Measurements from ENCODE around the gene ZMIZ1.

Gene ZMIZ1

GRCh38 chr10:79170993-79171392, 102.2 kb downstream of the ZMIZ1 start:
- no peak for DNase-seq (ENCODE audit: low spot score)

- DNase-seq (ENCODE audit: low spot score): no peak
Measured at GRCh38 chr10:79171504-79171903, 102.7 kb downstream of the ZMIZ1 start.

DNA sequence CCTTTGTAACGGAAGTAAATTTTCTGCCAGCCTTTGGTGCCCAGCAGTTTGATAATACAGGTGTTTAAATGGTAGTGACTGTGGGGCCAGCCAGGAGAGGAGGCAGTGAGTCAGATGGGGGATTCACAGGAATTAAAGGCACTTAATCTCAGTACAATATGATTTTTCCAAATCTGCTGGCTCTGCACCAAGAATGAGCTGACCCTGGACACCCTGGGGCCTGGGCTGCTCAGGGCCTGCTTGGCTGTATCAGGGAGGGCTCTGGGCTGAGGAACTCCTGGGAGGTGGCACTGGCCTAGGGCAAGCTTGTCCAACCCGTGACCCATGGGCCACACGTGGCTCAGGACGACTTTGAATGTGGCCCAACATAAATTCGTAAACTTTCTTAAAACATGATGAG, 104.1 kb downstream of the ZMIZ1 start:
- no peak for DNase-seq (ENCODE audit: low spot score)

DNA sequence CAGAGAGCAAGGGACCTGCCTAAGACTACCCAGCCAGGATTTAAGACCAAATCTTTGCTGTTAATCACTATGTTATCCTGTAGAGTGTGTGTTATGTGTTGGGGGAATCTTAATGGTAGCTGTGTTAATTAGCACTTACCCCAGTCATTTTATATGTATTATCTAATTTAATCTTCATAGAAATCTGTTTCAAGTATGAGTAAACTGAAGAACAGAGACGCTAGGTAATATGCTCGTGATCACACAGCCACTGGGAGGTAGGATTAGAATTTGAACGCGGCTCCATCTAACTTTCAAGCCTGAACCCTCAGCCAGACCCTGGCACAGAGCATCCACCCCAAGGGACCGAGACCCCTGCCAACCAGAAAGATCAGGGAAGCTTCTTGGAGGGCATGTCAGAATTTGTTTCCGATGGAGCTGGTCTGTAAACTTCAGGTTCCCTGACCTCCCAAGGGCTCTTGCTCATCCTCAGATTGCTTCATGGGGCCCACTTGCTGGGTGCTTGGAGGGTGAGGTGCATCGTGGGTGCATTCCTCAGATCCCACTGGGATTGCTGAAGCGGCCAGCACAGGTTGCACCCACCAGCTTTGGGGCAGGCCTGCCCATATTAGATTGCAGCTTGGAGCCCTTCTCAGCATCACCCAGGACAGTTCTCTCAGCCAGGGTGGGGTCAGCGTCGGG, 105.0 kb downstream of the ZMIZ1 start:
- DNase-seq (ENCODE audit: low spot score): no peak

- DNase-seq (ENCODE audit: low spot score): peak; percentile 80
Measured at GRCh38 chr10:79176052-79176501, 107.3 kb downstream of the ZMIZ1 start.

DNA sequence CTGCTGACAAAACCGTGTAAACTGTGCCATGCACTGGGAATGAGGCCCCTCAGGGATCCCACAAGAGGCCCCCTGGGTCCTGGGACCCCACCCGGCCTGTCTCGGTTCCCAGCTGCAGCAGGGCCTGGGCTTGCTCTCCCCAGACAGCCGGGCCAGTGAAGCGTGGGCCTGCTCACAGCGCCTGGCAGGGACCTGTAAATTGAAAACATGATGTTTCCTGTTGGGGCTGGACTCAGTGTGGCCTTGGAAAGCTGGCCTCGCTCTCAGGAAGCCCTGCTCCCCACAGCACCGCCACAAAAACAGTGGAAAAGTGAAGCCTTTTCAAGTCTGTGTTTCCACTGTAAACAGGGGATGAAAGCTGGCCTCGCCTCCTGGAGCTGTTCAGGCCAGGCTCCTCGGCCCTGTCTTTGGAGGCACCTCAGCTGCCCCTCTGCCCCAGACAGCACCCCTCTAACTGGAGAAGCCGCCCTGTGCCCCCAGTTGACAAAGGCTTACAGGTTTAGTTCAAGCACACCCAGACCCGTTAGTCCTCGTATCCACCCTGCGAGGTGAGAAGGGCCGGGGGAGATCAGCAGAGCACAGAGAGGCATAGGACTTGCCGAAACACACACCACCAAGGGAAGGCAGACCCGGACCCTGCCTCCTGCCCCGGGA, 108.3 kb downstream of the ZMIZ1 start:
- DNase-seq (ENCODE audit: low spot score): no peak

DNA sequence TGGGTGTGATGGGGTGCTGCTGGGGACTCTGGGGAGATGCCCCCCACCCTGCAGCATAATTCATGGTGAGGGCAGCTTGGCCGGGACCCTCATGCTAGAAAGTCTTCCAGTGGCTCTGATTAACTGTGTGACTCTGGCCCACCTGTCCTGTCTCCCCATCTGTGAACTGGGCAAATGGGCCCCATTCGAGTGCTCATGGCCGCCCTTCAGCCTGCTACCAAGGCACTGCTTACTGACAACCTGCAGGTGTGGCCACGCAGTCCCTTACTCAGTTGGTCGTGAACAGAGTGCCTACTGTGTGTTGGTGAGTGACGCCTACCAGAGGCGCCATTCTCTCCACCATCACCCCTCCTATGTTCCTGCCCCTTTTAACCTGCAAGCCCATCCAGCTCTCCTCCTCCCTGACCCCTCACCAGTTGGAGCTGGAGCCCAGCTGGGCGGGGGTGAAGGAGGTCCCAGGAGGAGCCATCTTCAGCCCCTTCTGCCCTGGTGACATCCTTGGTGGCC, 109.4 kb downstream of the ZMIZ1 start:
- DNase-seq (ENCODE audit: low spot score): no peak

DNA sequence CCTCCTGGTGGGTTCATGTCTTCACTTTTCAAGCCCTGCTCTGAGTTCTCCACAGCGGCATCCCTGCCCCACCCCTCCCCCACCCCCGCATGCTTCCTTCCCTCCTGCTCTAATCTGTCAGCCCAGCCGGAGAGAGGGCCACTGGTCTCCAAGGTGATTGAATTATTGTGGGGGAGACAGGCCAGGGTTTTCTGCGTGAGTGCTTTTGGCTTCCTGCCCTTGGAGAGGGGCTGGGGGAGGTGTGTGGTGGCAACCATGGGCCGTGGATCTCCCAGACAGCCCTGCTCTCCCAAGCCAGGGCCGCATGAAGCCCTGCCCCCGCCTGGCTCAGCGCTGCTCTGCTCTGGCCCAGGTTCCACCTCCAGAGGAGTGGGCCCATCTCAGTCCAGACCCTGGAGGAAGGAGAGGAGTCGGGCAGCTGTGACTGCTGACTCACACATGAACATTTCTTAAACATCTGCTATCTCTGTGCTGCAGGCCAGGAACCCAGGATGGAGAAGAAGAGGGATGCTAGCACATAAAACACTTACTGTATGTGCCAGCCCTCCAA, 109.9 kb downstream of the ZMIZ1 start:
- peak; percentile 62 for DNase-seq (ENCODE audit: low spot score)

GRCh38 chr10:79179164-79179956, 110.6 kb downstream of the ZMIZ1 start:
- DNase-seq (ENCODE audit: low spot score): no peak

DNA sequence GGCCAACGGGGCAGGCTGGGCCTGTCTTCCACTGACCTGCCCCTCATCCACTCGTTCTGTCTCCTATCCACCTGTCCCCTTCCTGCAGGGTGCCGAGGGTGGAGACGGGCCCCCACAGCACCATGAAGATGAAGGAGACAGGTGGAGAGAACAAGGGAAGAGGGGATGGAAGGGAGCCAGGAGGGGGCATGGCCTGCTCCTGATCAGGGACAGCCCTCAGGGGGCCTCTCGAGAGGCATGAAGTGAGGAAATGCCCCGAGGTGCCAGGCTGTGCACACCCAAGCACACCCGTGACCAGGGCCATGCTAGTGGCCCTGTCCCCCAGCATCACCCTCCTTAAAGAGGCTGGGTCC, 111.2 kb downstream of the ZMIZ1 start:
- DNase-seq (ENCODE audit: low spot score): no peak

- DNase-seq (ENCODE audit: low spot score): no peak
Measured at GRCh38 chr10:79180414-79181221, 111.9 kb downstream of the ZMIZ1 start.

GRCh38 chr10:79181227-79181626, 112.5 kb downstream of the ZMIZ1 start:
- no peak for DNase-seq (ENCODE audit: low spot score)

- DNase-seq (ENCODE audit: low spot score): no peak
Measured at GRCh38 chr10:79181698-79182521, 113.1 kb downstream of the ZMIZ1 start.

- DNase-seq (ENCODE audit: low spot score): no peak
Measured at GRCh38 chr10:79182781-79183467, 114.2 kb downstream of the ZMIZ1 start.

DNA sequence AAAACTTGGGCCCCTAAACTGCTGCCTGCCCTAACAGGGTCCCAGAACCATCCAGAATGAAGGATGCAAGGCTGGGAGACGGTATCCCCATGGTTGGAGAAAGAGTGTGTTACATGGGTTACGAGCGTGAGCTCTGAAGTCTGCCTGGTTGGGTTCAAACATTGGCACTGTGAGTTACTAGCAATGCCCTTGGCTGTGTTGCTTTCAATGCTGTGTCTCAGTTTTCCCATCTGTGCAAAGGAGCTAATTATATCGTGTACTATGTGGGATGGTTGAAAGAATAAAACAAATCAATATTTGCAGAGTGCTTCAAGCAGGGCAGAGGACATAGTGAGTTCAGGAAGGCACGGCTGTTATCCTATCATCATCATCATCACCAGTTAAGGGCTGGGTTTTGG, 114.7 kb downstream of the ZMIZ1 start:
- DNase-seq (ENCODE audit: low spot score): no peak

DNA sequence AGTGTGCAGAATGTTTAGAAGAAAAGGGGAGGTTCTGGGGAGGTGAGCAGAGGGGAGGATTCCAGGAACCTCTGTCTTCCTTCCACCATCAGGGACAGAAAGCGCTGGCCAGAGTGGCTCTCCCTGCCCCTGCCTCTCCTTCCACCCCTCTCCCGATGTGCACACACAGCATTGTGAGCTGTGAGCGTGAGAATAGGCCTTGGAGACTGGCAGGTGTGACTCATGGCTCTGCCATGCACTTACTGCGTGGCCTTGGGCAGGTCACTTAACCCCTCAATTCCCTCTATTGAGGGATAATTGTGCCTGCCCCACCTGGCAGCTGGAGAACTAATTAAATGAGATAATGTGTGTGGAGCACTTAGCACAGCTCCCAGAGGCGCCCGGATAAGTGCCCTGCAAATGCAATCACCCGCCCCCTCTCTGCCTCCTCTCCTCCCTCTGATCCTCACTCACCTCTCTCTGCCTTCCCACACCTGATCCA, 115.4 kb downstream of the ZMIZ1 start:
- DNase-seq (ENCODE audit: low spot score): peak; percentile 66

DNA sequence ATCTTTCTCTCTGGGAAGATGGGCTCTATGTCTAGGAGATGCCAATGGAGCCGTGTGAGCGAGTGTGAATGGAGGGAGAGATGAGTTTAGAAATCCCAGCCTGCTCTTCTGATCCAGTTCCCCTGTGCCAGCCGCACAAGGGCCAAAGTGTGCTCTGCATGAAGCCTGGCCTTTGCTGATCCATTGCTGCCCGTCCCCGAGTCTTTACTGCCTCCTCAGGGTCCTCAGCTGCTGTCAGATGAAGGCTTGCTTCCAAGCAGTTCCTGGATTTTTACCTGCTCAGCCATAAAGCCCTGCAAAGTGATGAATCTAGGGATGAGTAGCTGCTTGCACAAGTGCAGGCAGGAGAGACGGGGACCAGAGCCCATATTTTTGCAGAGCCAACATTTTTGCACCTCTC, 115.9 kb downstream of the ZMIZ1 start:
- no peak for DNase-seq (ENCODE audit: low spot score)

- DNase-seq (ENCODE audit: low spot score): no peak
Measured at GRCh38 chr10:79185067-79185774, 116.5 kb downstream of the ZMIZ1 start.

DNA sequence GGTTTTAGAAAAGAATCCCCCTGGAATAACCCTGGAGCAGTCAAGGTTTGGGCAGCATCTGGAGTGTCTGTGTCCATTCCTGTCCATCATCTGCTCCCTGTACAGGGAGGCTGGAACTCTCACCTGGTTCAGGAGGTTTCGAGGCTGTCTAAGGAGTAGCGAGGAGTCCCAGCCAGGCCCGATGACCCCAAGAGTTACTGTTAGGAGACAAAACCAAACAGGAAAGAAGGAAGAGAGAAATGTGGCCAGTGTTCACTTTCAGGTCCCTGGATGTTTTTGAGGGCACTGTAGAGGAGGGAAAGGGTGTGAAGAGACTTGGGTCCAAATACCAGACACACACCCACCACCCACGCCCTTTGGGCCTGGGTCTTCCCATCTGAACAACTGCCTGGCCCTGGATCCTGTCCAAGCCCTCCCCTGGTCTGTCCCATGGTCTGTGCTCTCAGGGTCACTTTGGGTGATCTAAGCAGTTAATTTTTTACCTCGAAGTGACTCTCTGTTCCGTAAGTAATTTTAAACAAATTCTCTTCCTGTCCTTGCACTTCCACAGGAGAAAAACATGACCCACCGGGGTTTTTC, 117.1 kb downstream of the ZMIZ1 start:
- DNase-seq (ENCODE audit: low spot score): no peak
